H9 (cell line): ENCODE data around the gene RNPEPL1. TPM values are rescaled to one million over a fixed set of nuclear protein-coding genes. Genes with fewer than 3 reads are reported as not detected.

Experiments
- DNase-seq: peaks from one replicate; pipeline ENCODE4 v3.0.0-alpha.2; 2017
- H2AFZ ChIP-seq: one replicate; pipeline ENCODE4 v1.6.1; 2013; ENCODE audit warnings: mild to moderate bottlenecking, low read length, control low read depth, moderate library complexity
- H2AK5ac ChIP-seq: 2 replicates; pipeline ENCODE4 v1.6.1; 2013; ENCODE audit warnings: low read length, control low read depth, mixed read lengths; ENCODE audit not compliant: insufficient read length
- H2BK120ac ChIP-seq: one replicate; pipeline ENCODE4 v1.6.1; 2013; ENCODE audit warnings: low read depth, mild to moderate bottlenecking, low read length, control low read depth, inconsistent platforms; ENCODE audit not compliant: poor library complexity, severe bottlenecking
- H2BK12ac ChIP-seq: 2 replicates; pipeline ENCODE4 v1.6.1; 2013; ENCODE audit warnings: low read length, control low read depth, mixed read lengths, low read depth; ENCODE audit not compliant: insufficient read length
- H2BK15ac ChIP-seq: 2 replicates; pipeline ENCODE4 v1.6.1; 2013; ENCODE audit warnings: low read depth, low read length, control low read depth
- H2BK20ac ChIP-seq: one replicate; pipeline ENCODE4 v1.6.1; 2013; ENCODE audit warnings: low read depth, mild to moderate bottlenecking, low read length, control low read depth, inconsistent platforms; ENCODE audit not compliant: poor library complexity, severe bottlenecking
- H2BK5ac ChIP-seq: 2 replicates; pipeline ENCODE4 v1.6.1; 2013; ENCODE audit warnings: low read length, control low read depth, mixed read lengths; ENCODE audit not compliant: insufficient read length
- H3K14ac ChIP-seq: 2 replicates; pipeline ENCODE4 v1.6.1; 2013; ENCODE audit warnings: low read length, control low read depth; ENCODE audit not compliant: insufficient read depth
- H3K18ac ChIP-seq: 2 replicates; pipeline ENCODE4 v1.6.1; 2013; ENCODE audit warnings: low read depth, mild to moderate bottlenecking, mixed read lengths, low read length, control low read depth; ENCODE audit not compliant: insufficient read length
- H3K23ac ChIP-seq: 2 replicates; pipeline ENCODE4 v1.6.1; 2013; ENCODE audit warnings: low read length, control low read depth, mixed read lengths, low read depth; ENCODE audit not compliant: insufficient read length
- H3K23me2 ChIP-seq: 2 replicates; pipeline ENCODE4 v1.6.1; 2013; ENCODE audit warnings: low read depth, mild to moderate bottlenecking, mixed read lengths, low read length, control low read depth; ENCODE audit not compliant: insufficient read length, poor library complexity, severe bottlenecking
- H3K27ac ChIP-seq: 2 replicates; pipeline ENCODE4 v1.5.1; 2013; ENCODE audit warnings: low read length, control low read depth, mixed read lengths, low read depth; ENCODE audit not compliant: insufficient read length
- H3K27me3 ChIP-seq: 2 replicates; pipeline ENCODE4 v1.6.1; 2013; ENCODE audit warnings: low read length, control low read depth, inconsistent platforms; ENCODE audit not compliant: insufficient read depth
- H3K4ac ChIP-seq: 2 replicates; pipeline ENCODE4 v1.6.1; 2013; ENCODE audit warnings: low read depth, mild to moderate bottlenecking, control low read depth, inconsistent platforms, low read length, moderate library complexity
- H3K4me1 ChIP-seq: 2 replicates; pipeline ENCODE4 v1.6.1; 2013; ENCODE audit warnings: low read length, control low read depth, inconsistent platforms; ENCODE audit not compliant: insufficient read depth
- H3K4me2 ChIP-seq: 2 replicates; pipeline ENCODE4 v1.6.1; 2013; ENCODE audit warnings: low read length, control low read depth, mixed read lengths; ENCODE audit not compliant: insufficient read length, insufficient read depth
- H3K56ac ChIP-seq: 2 replicates; pipeline ENCODE4 v1.6.1; 2013; ENCODE audit warnings: low read depth, mild to moderate bottlenecking, mixed read lengths, low read length, control low read depth; ENCODE audit not compliant: insufficient read length
- H3K79me1 ChIP-seq: 2 replicates; pipeline ENCODE4 v1.6.1; 2013; ENCODE audit warnings: low read depth, mild to moderate bottlenecking, moderate library complexity, low read length, control low read depth, inconsistent platforms; ENCODE audit not compliant: insufficient read depth, poor library complexity, severe bottlenecking
- H3K79me2 ChIP-seq: 2 replicates; pipeline ENCODE4 v1.6.1; 2013; ENCODE audit warnings: low read length, control low read depth, inconsistent platforms; ENCODE audit not compliant: insufficient read depth
- H3K9ac ChIP-seq: 2 replicates; pipeline ENCODE4 v1.6.1; 2013; ENCODE audit warnings: low read length, control low read depth, mixed read lengths; ENCODE audit not compliant: insufficient read length; ENCODE audit errors: extremely low read depth
- H3K9me3 ChIP-seq: one replicate; pipeline ENCODE4 v1.6.1; 2013; ENCODE audit warnings: low read depth, low read length, inconsistent platforms; ENCODE audit not compliant: control insufficient read depth
- H3T11ph ChIP-seq: one replicate; pipeline ENCODE4 v1.6.1; 2013; ENCODE audit warnings: mild to moderate bottlenecking, low read length, control low read depth, inconsistent platforms
- H4K20me1 ChIP-seq: one replicate; pipeline ENCODE4 v1.6.1; 2013; ENCODE audit not compliant: control insufficient read depth, insufficient read length, insufficient read depth
- H4K5ac ChIP-seq: 2 replicates; pipeline ENCODE4 v1.6.1; 2013; ENCODE audit warnings: low read depth, mild to moderate bottlenecking, mixed read lengths, low read length, control low read depth; ENCODE audit not compliant: insufficient read length
- H4K8ac ChIP-seq: replicated peaks from 2 replicates; pipeline ENCODE4 v1.6.1; 2013; ENCODE audit warnings: low read length, control low read depth, mixed read lengths, low read depth; ENCODE audit not compliant: insufficient read length
- H4K91ac ChIP-seq: 2 replicates; pipeline ENCODE4 v1.6.1; 2013; ENCODE audit warnings: low read depth, mild to moderate bottlenecking, moderate library complexity, mixed read lengths, low read length, control low read depth; ENCODE audit not compliant: insufficient read length
- H3K27ac Mint-ChIP-seq, 3 experiments: 2 replicates in 2 of 3; 3 replicates in 1 of 3; pipeline ENCODE4 v1.8.0; 2020 to 2021; ENCODE audit warnings: mixed read lengths in 3 of 3, mild to moderate bottlenecking in 1 of 3, moderate library complexity in 1 of 3
- H3K27me3 Mint-ChIP-seq: 2 replicates; pipeline ENCODE4 v1.8.0; 2021; ENCODE audit warnings: low read depth, mild to moderate bottlenecking, moderate library complexity, mixed read lengths
- H3K36me3 Mint-ChIP-seq, 3 experiments: 2 replicates in 2 of 3; 3 replicates in 1 of 3; pipeline ENCODE4 v1.8.0; 2020 to 2021; ENCODE audit warnings: low read depth in 3 of 3, mixed read lengths in 3 of 3; ENCODE audit not compliant: insufficient read depth in 1 of 3
- H3K4me1 Mint-ChIP-seq, 2 experiments: 2 replicates each; pipeline ENCODE4 v1.8.0; 2020; ENCODE audit warnings: mixed read lengths in 2 of 2
- H3K4me3 Mint-ChIP-seq, 2 experiments: 2 replicates in 1 of 2; 3 replicates in 1 of 2; pipeline ENCODE4 v1.8.0; 2020 to 2021; ENCODE audit warnings: mild to moderate bottlenecking in 2 of 2, mixed read lengths in 2 of 2, moderate library complexity in 1 of 2
- H3K9me3 Mint-ChIP-seq, 2 experiments: 2 replicates in 1 of 2; 3 replicates in 1 of 2; pipeline ENCODE4 v1.8.0; 2020; ENCODE audit warnings: mild to moderate bottlenecking in 2 of 2, mixed read lengths in 2 of 2, moderate library complexity in 1 of 2
- CTCF ChIP-seq: fragments of 200-600 bp; sonication (generic); conservative IDR thresholded peaks from 3 replicates; pipeline ENCODE4 v1.8.0; 2021; ENCODE audit warnings: antibody characterized with exemption, mild to moderate bottlenecking
- WGBS: extraction: QIAGEN DNeasy Blood & Tissue Kit; methylation state at CpG from one replicate; pipeline ENCODE4 v1.1.7; 2013; ENCODE audit warnings: missing lambda C conversion rate, low lambda C conversion rate, mixed read lengths; ENCODE audit not compliant: insufficient read length; ENCODE audit errors: extremely low coverage; 5-methylcytosine and 5-hydroxymethylcytosine counted together
- total RNA-seq: library from RNA; stranded (reverse); gene quantifications from 2 replicates; pipeline ENCODE4 v1.2.1, GENCODE V29; 2021

Gene RNPEPL1
- total RNA-seq, 1 experiment from 2014 or later: 22.5 TPM

GRCh38 chr2:240624011-240624949 lies 56.0 kb downstream of the RNPEPL1 start:
- no peak overlapping the region for H3K56ac ChIP-seq
- no peaks in the 10 kb centered on the region for H3K4me1 ChIP-seq
- H2BK5ac ChIP-seq: no peak overlapping the region
- no peak overlapping the region for H2BK12ac ChIP-seq
- Mint-ChIP-seq H3K9me3 (peaks cover under 1 to 4% of the 10 kb centered on the region in 2 experiments; a peak in 2 of 5 replicates), H3K4me3 (no peak overlapping the region), H3K4me1 (peaks cover 0 to 16% of the 10 kb centered on the region in 2 experiments; a peak in 2 of 4 replicates), H3K27me3 (peaks cover 3% of the 10 kb centered on the region; the same call in 1 of the 2 replicates), H3K27ac (no peak overlapping the region), H3K36me3 (no peaks in the 10 kb centered on the region)
- no peaks in the 10 kb centered on the region for H4K20me1 ChIP-seq
- H2AFZ ChIP-seq: no peak overlapping the region
- H3K79me2 ChIP-seq: no peaks in the 10 kb centered on the region
- WGBS: no CpG with 5 or more reads among the region's 24 CpGs
- no peak overlapping the region for H3K4me2 ChIP-seq
- H4K91ac ChIP-seq: no peak overlapping the region
- no peak overlapping the region for H2BK120ac ChIP-seq
- no peak overlapping the region for H3K4ac ChIP-seq
- no peak for DNase-seq
- no peak overlapping the region for H3K27ac ChIP-seq
- H3K23ac ChIP-seq: no peak overlapping the region
- H3K79me1 ChIP-seq: no peaks in the 10 kb centered on the region
- no peak overlapping the region for H4K8ac ChIP-seq
- H3T11ph ChIP-seq: no peak overlapping the region
- no peak overlapping the region for H4K5ac ChIP-seq
- no peak overlapping the region for H2BK15ac ChIP-seq
- H3K18ac ChIP-seq: no peak overlapping the region
- TF ChIP-seq CTCF: no peak
- H3K23me2 ChIP-seq: no peaks in the 10 kb centered on the region
- no peak overlapping the region for H2BK20ac ChIP-seq
- no peak overlapping the region for H2AK5ac ChIP-seq
- no peak overlapping the region; the same call in 1 of the 2 replicates for H3K14ac ChIP-seq
- no peaks in the 10 kb centered on the region for H3K27me3 ChIP-seq
- no peaks in the 10 kb centered on the region for H3K9me3 ChIP-seq
- no peak overlapping the region for H3K9ac ChIP-seq
